ENCODE measurements around the gene PLEKHH1. TPM values are rescaled to one million over a fixed set of nuclear protein-coding genes. Genes with fewer than 3 reads are reported as not detected.

PLEKHH1 gene
- total RNA-seq, 1 experiment from 2014 or later, result 27.6 TPM

- Histone ChIP-seq H3K36me3 (ENCODE audit: control insufficient read depth in 1 of 2, insufficient read depth in 2 of 2, low read length in 2 of 2) (no peaks in the 10 kb centered on the region), H3K27me3 (ENCODE audit: insufficient read depth, low read length) (no peaks in the 10 kb centered on the region), H3K9me3 (ENCODE audit: control insufficient read depth in 1 of 2, insufficient read depth in 1 of 2, low read depth in 1 of 2, low read length in 2 of 2) (no peaks in the 10 kb centered on the region), H3K79me2 (ENCODE audit: insufficient read depth, low read length) (no peaks in the 10 kb centered on the region), H3K9me2 (ENCODE audit: insufficient read depth) (no peaks in the 10 kb centered on the region), H2AFZ (ENCODE audit: low read depth, low read length, poor library complexity, severe bottlenecking) (no peak overlapping the region), H3K4me1 (ENCODE audit: control insufficient read depth in 1 of 2, insufficient read depth in 2 of 2, low read length in 2 of 2) (peaks cover 2 to 22% of the 10 kb centered on the region in 2 experiments; a peak in 2 of 4 replicates), H4K20me1 (ENCODE audit: insufficient read depth) (no peaks in the 10 kb centered on the region), H3K4me2 (ENCODE audit: low read length) (no peak overlapping the region), H3K9ac (ENCODE audit: low read length) (no peak overlapping the region), H3K27ac (ENCODE audit: low read depth, low read length) (no peak overlapping the region), H3K4me3 (replicated peaks in 1 of 2; ENCODE audit: low read depth in 1 of 2, low read length in 2 of 2) (no peak overlapping the region)
- no peak for TF ChIP-seq TCF7L2 (IDR thresholded peaks at IDR 0.05; ENCODE audit: borderline replicate concordance, extremely low read depth, insufficient read depth, insufficient read length)
- no peak for TF ChIP-seq SP1 (IDR thresholded peaks at IDR 0.05; ENCODE audit: low read depth)
- no peak for TF ChIP-seq ZBTB33 (IDR thresholded peaks at IDR 0.05; ENCODE audit: extremely low read depth, insufficient replicate concordance, low read length)
- no peak for TF ChIP-seq CBX3 (IDR thresholded peaks at IDR 0.05; ENCODE audit: low read depth)
- TF ChIP-seq CTCF (IDR thresholded peaks at IDR 0.05 in 2 of 3, conservative IDR thresholded peaks at IDR 0.05 in 1 of 3; ENCODE audit: borderline replicate concordance in 1 of 3, insufficient read depth in 1 of 3, low read depth in 2 of 3, low read length in 2 of 3), result no peak
- TF ChIP-seq MAX (IDR thresholded peaks at IDR 0.05), result no peak
- no peak for TF ChIP-seq CEBPB (IDR thresholded peaks at IDR 0.05; ENCODE audit: low read depth)
- TF ChIP-seq ZNF274 (IDR thresholded peaks at IDR 0.05; ENCODE audit: low read depth, low read length), result no peak
- no peak for TF ChIP-seq SIN3A (IDR thresholded peaks at IDR 0.05; ENCODE audit: low read depth)
- no peak for TF ChIP-seq REST (IDR thresholded peaks at IDR 0.05; ENCODE audit: low read depth)
- TF ChIP-seq JUND (IDR thresholded peaks at IDR 0.05), result no peak
- CTCF ChIA-PET, result interaction anchor here (2.4 to 2.6 kb wide), 2 partner anchors 13 to 86 kb away, joined by 13 to 18 read pairs; no protein-coding TSS in a partner anchor
- DNase-seq (ENCODE audit: low read depth, low spot score) (no peak), ATAC-seq (no peak)
- BruUV-seq (replicated peaks), result no TSS peak
- intact Hi-C loops (cut with micrococcal nuclease), result no loop called here
- RAD21 ChIA-PET (ENCODE audit: low non-redundant PET in 1 of 2, low total read pairs in 2 of 2, uncharacterized antibody in 2 of 2, unreplicated experiment in 2 of 2), result no interaction called here
- POLR2A ChIA-PET, result no interaction called here
Observed at GRCh38 chr14:67513631-67514108, 19.4 kb upstream of the PLEKHH1 start.
